ENCODE measurements around the gene POLR2I.
"Not testable (repeated sequence)": the region's sequence is repeated elsewhere in the genome, so short reads cannot be mapped to it uniquely, and the experiment has no call there.

The POLR2I gene

GRCh38 chr19:36131221-36131620 is 16.5 kb upstream of the POLR2I start:
- not testable (repeated sequence) for DNase-seq

GRCh38 chr19:36128392-36128736 is 13.7 kb upstream of the POLR2I start:
- DNase-seq, result no peak

GRCh38 chr19:36125557-36125956 is 10.9 kb upstream of the POLR2I start:
- DNase-seq, result no peak

DNA sequence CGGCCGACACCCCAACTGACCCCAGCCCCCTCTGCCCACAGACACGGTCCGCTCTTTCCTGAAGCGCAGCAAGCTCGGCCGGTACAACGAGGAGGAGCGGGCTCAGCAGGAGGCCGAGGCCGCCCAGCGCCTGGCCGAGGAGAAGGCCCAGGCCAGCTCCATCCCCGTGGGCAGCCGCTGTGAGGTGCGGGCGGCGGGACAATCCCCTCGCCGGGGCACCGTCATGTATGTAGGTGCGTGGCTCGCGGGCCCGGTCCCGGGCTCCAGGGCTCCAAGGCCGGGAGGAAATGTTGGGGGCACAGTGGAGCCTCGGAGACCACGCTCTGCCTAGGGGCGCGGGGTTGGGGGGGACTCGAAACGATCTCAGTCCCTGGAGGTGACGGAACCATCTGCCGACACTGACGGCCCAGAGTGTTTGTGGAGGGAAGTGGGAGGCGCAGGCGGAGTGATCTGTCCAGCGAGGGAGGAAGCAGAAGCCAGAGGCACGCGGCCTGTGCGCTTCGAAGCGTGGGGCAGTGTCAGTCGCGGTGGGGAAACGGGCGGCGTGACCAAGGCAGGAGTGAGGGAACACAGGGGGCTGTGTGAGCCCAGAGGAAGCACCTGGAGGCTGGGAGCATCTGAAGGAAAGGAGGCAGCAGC is 6.9 kb upstream of the POLR2I start:
- DNase-seq, result no peak

- no peak for DNase-seq
Observed at GRCh38 chr19:36120984-36121358, 6.3 kb upstream of the POLR2I start.

DNA sequence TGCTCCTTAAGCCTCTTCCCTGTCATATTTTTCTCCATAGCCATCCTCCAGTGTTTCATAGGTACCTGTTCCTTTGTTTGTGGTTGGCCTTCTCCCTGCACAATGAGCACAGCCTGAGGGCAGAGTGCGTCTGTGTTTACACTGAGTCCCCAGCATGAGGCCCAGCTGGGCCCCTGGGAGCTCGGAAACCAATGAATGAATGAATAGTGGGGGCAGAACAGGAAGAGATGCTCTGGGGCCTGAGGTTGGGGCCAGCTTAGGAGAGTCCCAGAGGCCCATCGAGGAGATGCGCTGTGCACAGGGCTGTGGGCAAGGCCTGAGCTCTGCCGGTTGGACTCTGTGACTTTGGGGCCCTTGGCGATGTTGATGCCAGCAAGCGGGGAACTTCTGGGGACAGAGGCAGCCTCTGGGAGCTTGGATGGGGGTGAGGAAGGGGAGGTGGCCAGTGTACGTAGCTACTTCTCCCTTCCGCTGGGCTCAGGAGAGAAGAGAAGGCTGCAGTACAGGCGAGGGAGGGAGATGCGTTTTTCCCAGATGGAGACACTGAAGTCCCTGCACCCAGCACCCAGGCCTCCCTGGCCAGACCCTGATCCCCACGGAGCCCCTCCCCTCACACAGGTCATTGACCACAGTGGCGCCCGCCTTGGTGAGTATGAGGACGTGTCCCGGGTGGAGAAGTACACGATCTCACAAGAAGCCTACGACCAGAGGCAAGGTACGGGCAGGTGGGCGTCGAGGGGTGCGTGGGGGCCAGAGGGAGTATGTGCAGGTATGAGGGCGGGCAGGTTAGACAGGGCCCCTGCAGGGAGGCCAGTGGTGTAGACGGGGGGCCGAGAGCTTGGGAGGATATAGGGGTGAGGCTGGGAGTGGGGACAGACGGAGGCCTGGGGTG is 5.7 kb upstream of the POLR2I start:
- DNase-seq, result no peak

GRCh38 chr19:36116344-36116637 is 1.6 kb upstream of the POLR2I start:
- DNase-seq, result no peak

DNA sequence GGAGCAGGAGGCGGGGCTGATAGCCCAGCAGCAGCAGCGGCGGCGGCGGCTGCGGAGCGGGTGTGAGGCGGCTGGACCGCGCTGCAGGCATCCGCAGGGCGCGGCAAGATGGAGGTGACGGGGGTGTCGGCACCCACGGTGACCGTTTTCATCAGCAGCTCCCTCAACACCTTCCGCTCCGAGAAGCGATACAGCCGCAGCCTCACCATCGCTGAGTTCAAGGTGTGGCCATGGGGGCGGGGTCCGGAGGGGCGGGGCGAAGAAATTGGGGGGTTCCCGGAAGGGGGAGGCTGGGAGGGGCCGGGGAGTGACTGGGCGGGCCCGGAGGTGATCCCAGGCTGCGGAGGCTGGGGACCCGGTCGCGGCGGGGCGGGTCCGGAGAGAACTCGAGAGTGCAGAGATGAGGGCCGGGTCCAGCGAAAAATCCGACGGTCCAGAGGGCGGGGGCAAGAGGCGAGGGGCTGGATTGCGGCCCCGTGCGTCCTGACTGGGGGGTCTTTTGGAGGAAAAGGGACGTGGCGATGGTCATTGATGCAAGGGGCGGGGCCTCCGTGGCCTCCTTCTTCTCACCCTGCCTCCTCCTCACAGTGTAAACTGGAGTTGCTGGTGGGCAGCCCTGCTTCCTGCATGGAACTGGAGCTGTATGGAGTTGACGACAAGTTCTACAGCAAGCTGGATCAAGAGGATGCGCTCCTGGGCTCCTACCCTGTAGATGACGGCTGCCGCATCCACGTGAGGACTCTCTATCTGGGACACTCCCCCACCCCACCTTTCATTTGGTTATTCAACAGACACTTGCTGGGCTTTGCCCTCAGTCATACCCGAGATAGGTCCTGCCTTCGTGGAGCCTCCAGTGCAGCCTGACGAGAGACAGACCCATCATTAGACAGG is 1.0 kb upstream of the POLR2I start, which contains the start of gene TBCB:
TBCB (plus strand) TSS at position 16 of the 891 bp plus-strand sequence; CDS start at position 109, 93 bp downstream.
- no peak for DNase-seq

DNA sequence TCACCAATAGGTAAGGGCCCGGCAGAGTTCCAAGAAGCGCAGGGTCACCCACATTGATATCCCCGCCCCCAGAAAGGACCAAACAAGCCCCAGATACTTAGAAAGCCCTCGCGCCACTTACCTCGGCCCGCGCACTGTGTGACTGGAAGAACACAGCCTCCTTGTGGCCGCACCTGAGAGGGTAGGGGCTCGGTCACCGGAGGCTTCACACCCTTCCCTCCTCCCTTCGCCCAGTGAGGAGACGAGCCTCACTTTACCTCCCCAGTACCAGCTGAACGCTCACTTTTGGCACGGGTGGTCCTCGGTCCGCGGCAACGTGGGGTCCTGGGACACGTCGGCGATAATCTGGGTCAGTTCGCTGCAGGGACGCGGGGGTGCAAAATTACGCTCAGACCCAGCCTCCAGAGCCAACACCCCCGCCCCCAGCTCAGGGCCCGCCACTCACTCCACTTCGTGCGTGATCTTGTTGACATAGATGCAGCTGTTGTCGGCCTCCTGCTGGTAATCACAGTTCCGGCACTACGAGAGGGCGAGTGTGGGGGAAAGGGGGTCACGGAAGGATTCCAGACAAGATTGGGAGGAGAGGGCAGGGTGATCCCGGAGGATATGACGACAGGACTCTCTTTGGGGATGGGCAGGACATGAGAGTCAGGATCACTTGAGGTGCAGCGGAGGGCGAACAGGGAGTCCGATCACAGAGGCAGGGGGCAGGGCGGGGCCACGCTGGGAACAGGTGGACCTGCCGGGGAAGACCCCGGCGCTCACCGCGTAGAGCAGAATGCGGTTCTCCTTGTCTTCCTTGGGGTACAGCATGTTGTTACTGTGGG is 568 bp downstream of the POLR2I start:
- no peak for DNase-seq

- DNase-seq, result no peak
Observed at GRCh38 chr19:36113425-36113824, 1.2 kb downstream of the POLR2I start.

DNA sequence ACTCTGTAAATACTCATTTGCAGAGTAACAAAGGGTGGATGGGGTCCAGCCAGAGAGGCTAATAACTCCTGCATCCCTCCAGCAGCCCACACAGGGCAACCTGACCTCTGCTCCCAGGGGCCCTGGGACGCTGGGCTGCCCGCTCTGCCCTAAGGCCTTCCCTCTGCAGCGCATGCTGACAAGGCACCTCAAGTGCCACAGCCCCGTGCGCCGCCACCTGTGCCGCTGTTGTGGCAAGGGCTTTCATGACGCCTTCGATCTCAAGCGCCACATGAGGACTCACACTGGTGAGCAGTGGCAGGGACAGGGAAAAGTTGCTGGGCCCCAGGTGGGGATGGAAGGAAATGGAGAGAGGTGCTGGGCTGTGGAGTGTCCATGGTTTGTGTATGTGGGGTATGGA is 2.0 kb downstream of the POLR2I start:
- DNase-seq, result no peak

DNA sequence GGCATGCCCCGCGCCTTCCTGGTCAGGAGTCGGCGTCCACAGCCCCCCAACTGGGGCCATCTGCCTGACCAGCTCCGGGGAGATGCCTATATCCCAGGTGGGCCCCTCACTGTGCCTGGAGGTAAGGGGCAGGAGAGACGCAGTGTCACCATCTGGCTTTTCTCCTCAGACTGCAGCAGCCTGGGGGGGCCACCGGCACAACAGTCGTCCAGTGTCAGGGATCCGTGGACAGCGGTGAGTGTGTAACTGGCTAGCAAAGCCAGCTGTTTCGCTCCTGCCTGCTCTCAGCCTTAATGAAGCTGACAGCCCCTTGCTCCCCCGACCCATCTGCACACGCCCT is 3.5 kb downstream of the POLR2I start:
- no peak for DNase-seq

DNA sequence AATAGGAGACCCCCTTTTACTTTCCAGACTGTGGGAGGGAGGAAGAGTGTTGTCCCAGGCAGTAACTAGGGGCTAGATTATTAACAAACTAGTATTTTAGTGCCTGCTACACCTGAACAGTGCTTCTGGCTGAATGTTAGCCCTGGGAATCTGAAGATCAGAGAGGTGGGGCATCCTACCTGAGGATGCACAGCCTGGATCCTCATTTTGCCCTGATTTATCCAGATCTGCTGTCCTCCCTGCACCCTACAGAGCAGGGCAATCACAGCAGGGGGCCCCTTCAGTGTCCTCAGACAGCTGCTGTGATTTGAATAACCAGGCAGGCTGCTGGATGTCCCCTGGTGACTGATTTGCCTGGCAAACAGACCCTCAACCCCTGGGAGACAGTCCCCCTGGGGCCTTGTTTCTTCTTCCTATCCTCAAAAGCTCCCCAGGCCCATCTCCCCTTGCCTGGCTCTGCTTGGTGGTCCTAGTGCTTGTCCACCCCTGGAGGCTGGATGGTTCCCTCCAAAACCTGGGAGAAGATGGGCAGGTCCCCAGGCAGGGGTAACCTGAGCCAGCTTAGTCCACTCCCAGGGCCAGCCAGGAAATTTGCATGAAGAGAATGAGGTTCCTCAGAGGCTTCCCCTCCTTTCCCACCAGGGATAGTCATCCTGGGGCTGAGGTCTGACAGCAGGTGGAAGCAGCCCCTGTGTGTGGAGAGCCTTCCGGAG is 4.0 kb downstream of the POLR2I start, which contains the start of gene OVOL3:
OVOL3 (plus strand) TSS at position 657 of the 713 bp plus-strand sequence. CDS start 60 bp downstream, outside the sequence.
- DNase-seq, result no peak

DNA sequence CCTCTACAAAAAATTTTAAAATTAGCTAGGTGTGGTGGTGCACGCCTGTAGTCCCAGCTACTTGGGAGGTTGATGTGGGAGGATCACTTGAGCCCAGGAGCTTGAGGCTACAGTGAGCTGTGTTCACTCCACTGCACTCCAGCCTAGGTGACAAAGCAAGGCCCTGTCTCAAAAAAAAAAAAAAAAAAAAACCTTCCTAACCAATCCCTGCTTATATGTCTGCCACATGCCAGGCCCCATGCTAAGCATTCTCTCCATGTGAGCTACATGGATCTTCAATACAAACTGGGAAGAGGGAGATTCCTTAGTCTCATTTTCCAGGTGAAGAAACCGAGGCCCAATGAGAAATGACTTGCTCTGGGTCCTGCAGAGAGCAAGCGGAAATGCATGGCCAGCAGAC is 6.0 kb downstream of the POLR2I start:
- DNase-seq, result no peak

DNA sequence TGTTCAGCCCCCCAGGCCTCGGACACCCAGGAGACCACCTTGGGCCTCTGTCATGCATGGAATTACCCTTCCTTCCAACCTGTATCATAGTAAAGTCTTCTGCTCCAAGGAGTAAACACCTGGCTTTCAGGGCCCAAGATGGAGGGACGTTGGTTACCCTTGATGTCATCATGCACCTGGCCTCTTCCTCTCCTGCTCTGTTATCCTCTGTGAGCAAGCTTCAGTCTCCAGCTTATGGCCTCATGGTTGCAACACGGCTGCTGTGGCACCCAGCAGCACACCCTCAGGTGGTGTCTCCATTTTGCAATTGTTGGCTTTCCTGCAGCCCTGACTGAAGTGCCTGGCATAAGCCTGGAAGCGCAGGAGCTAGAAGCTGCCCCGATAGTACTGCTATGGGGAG is 7.7 kb downstream of the POLR2I start:
- DNase-seq, result no peak

- no peak for DNase-seq
Observed at GRCh38 chr19:36106441-36106840, 8.2 kb downstream of the POLR2I start.

DNA sequence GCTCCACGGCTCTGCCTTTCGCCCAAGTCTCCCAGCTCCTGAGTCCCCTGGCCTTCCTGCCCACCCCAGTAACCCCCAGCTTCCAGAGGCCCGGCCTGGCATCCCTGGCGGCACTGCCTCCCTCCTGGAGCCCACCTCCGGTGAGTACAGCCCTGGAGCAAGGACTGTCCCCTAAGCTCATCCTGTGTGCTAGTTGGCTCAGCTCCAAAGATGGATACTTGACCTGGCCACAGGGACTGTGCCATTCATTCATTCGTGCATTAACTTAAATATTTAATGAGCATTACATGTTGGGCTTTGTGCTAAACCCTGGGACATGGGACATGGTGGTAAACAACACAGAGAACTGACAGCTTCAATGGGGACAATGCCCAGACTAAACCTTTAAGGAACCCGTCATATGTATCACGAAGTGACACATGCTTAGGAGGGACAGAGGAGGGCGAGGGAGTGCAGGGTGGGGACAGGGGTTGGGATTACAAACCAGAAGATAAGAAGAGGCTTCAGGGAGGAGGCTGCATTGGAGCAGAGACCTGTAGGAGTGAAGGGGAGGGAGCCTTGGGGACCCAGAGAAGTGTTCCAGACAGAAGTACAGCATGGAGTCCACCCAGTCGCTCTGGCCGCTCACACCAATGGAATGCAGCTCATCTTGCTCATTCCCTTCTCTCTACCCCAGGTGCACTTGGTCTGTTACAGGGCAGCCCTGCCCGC is 10.7 kb downstream of the POLR2I start:
- DNase-seq, result no peak

DNA sequence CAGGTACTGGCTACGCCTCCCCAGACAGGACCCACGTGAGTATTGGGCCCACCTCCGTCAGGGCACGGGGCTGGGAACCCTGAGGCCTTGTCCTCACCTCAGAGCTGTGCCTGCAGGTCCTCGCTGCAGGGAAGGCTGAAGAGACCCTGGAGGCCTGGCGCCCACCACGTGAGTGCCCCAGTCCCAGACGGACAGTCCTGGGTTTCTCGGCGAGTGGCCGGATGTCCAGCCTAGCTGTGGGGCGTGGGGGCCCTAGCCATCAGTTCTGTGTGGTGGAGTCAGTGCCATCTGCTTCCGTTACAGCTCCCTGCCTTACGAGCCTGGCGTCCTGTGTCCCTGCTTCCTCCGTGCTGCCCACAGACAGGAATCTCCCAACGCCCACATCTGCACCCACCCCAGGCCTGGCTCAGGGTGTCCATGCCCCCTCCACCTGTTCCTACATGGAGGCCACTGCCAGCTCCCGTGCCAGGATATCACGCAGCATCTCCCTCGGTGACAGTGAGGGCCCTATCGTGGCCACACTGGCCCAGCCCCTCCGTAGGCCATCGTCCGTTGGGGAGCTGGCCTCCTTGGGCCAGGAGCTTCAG is 11.5 kb downstream of the POLR2I start:
- no peak for DNase-seq

- no peak for DNase-seq
Observed at GRCh38 chr19:36101550-36102327, 12.9 kb downstream of the POLR2I start.

DNA sequence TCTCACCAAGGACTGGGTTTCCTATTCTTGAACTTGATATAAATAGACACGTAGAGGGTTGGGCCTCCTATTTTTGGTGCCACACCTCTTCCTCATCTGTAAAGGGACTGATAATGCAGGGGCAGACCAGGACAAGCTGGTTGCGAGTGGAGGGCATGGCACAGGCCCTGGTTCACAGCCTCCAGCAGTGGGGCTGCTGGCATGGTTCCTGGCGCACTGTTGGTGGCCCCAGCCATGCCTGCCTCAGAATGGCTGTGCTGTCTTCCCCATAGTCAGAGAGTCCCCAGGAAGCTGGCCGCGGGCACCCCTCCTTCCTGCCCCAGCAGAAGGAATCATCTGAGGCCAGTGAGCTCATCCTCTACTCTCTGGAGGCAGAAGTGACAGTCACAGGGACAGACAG is 14.2 kb downstream of the POLR2I start:
- no peak for DNase-seq

Data from eye (tissue), 1 donor.